Measurements from ENCODE around the gene TBC1D22A. TPM values are rescaled to one million over a fixed set of nuclear protein-coding genes. Genes with fewer than 3 reads are reported as not detected.

TBC1D22A gene
- polyA plus RNA-seq, 1 of the 3 experiments (the other 2 are of a cell fraction): 16.5 TPM

DNA sequence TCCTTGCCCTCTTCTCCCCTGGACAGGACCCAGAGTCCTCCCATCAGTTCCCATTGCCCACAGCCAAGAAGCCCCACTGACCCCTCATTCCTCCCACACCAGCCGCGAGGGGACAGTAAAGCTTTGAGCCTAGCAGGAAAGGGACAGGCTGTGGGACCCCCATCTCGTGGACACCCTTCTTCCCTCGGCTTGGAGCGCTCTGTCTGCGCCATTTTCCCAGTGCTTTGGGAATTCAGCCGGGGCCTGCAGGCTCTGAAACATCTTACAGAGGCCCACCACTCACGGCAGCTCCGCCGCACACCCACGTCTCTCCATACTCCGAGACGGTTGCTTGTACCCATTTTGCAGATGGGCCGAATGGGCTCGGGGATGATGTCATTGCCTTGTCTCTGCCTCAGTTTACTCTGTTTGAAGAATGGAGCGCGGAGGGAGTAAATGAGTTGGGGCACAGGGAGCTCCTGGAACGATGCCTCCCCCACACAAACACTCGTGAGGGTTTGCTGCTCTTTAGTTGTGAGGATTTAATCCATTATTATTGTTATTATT is 447.7 kb downstream of the TBC1D22A start:
- TF ChIP-seq RAD21 (IDR thresholded peaks at IDR 0.05; ENCODE audit: low read length) (no peak), MEF2A (IDR thresholded peaks at IDR 0.05; ENCODE audit: borderline replicate concordance, low read depth) (no peak), EZH2phosphoT487 (IDR thresholded peaks at IDR 0.05; ENCODE audit: borderline replicate concordance, low read depth) (no peak), TEAD4 (IDR thresholded peaks at IDR 0.05; ENCODE audit: borderline replicate concordance, insufficient read depth) (no peak), MXI1 (IDR thresholded peaks at IDR 0.05; ENCODE audit: low read depth, low read length) (no peak), GABPA (IDR thresholded peaks at IDR 0.05; ENCODE audit: low read depth) (no peak), YY1 (IDR thresholded peaks at IDR 0.05; ENCODE audit: low read depth) (no peak), TAF1 (IDR thresholded peaks at IDR 0.05; ENCODE audit: borderline replicate concordance, low read depth, low read length) (no peak), GATA2 (CRISPR knock-in tag; IDR thresholded peaks at IDR 0.05) (no peak), CHD2 (IDR thresholded peaks at IDR 0.05; ENCODE audit: low read length, partially characterized antibody) (no peak), SMC3 (IDR thresholded peaks at IDR 0.05; ENCODE audit: low read depth, low read length) (no peak), ELF1 (IDR thresholded peaks at IDR 0.05) (no peak)
- TF ChIP-seq, protein P1, sequence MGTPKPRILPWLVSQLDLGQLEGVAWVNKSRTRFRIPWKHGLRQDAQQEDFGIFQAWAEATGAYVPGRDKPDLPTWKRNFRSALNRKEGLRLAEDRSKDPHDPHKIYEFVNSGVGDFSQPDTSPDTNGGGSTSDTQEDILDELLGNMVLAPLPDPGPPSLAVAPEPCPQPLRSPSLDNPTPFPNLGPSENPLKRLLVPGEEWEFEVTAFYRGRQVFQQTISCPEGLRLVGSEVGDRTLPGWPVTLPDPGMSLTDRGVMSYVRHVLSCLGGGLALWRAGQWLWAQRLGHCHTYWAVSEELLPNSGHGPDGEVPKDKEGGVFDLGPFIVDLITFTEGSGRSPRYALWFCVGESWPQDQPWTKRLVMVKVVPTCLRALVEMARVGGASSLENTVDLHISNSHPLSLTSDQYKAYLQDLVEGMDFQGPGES (IDR thresholded peaks at IDR 0.05; ENCODE audit: low read depth, low read length): no peak
- TF ChIP-seq, protein P2, sequence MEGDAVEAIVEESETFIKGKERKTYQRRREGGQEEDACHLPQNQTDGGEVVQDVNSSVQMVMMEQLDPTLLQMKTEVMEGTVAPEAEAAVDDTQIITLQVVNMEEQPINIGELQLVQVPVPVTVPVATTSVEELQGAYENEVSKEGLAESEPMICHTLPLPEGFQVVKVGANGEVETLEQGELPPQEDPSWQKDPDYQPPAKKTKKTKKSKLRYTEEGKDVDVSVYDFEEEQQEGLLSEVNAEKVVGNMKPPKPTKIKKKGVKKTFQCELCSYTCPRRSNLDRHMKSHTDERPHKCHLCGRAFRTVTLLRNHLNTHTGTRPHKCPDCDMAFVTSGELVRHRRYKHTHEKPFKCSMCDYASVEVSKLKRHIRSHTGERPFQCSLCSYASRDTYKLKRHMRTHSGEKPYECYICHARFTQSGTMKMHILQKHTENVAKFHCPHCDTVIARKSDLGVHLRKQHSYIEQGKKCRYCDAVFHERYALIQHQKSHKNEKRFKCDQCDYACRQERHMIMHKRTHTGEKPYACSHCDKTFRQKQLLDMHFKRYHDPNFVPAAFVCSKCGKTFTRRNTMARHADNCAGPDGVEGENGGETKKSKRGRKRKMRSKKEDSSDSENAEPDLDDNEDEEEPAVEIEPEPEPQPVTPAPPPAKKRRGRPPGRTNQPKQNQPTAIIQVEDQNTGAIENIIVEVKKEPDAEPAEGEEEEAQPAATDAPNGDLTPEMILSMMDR (IDR thresholded peaks at IDR 0.05): no peak
- H3K27ac ChIP-seq (ENCODE audit: low read depth in 2 of 2, low read length in 1 of 2): no peak overlapping the region
- CTCF ChIA-PET: no interaction called here
- H3K4me1 ChIP-seq (ENCODE audit: control insufficient read depth in 1 of 2, insufficient read depth in 2 of 2, low read depth in 1 of 2, low read length in 1 of 2): no peaks in the 10 kb centered on the region
- no peaks in the 10 kb centered on the region for H3K36me3 ChIP-seq (replicated peaks in 1 of 2; ENCODE audit: control insufficient read depth in 1 of 2, insufficient read depth in 2 of 2, low read length in 1 of 2)
- H3K9me2 ChIP-seq: no peaks in the 10 kb centered on the region
- H3K4me2 ChIP-seq: no peak overlapping the region
- no peak overlapping the region for H3K4me3 ChIP-seq (ENCODE audit: low read depth in 2 of 2, low read length in 1 of 2)
- no peaks in the 10 kb centered on the region for H3K27me3 ChIP-seq (ENCODE audit: insufficient read depth)
- H2AFZ ChIP-seq (ENCODE audit: low read depth): no peak overlapping the region
- POLR2A ChIA-PET: no interaction called here
- no peak overlapping the region for H3K9ac ChIP-seq
- WGBS (ENCODE audit: low lambda C conversion rate): 73% methylated on average over 19 of the region's 19 CpGs
- no peaks in the 10 kb centered on the region for H3K79me2 ChIP-seq (ENCODE audit: insufficient read depth)
- H3F3A ChIP-seq (replicated peaks; ENCODE audit: insufficient read depth): no peaks in the 10 kb centered on the region
- H3K9me3 ChIP-seq: no peaks in the 10 kb centered on the region
- H4K20me1 ChIP-seq (ENCODE audit: insufficient read depth): no peaks in the 10 kb centered on the region
- no peak for DNase-seq

DNA sequence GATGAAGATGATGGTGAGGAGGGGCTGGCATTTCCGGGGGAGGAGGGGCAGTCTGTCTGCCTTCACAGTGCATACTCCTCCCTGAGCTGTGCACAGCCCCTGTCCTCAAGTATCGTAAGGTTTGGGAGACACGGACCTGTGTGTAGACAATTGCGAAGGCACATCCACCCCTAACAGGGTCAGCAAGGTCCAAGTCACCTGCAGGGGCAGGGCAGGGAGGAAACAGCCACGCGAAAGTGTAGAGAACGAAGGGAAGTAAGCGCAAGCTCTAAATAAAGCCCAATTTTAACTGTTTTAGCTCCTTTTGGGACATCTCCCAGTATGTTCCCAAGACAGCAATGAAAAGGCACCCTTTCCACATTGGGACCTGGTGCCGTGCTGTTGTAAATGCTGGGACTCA is 448.2 kb downstream of the TBC1D22A start:
- no peaks in the 10 kb centered on the region for H3K9me3 ChIP-seq
- no peak overlapping the region for H3K27ac ChIP-seq (ENCODE audit: low read depth in 2 of 2, low read length in 1 of 2)
- H3K9me2 ChIP-seq: no peaks in the 10 kb centered on the region
- no peak overlapping the region for H3K4me3 ChIP-seq (ENCODE audit: low read depth in 2 of 2, low read length in 1 of 2)
- ChIA-PET CTCF (no interaction called here), POLR2A (no interaction called here)
- H3K9ac ChIP-seq: no peak overlapping the region
- 83% methylated on average over 9 of the region's 9 CpGs for WGBS (ENCODE audit: low lambda C conversion rate)
- no peaks in the 10 kb centered on the region for H3K36me3 ChIP-seq (replicated peaks in 1 of 2; ENCODE audit: control insufficient read depth in 1 of 2, insufficient read depth in 2 of 2, low read length in 1 of 2)
- H3K27me3 ChIP-seq (ENCODE audit: insufficient read depth): no peaks in the 10 kb centered on the region
- no peak overlapping the region for H2AFZ ChIP-seq (ENCODE audit: low read depth)
- no peaks in the 10 kb centered on the region for H3F3A ChIP-seq (replicated peaks; ENCODE audit: insufficient read depth)
- H4K20me1 ChIP-seq (ENCODE audit: insufficient read depth): no peaks in the 10 kb centered on the region
- no peak for DNase-seq
- H3K79me2 ChIP-seq (ENCODE audit: insufficient read depth): no peaks in the 10 kb centered on the region
- H3K4me1 ChIP-seq (ENCODE audit: control insufficient read depth in 1 of 2, insufficient read depth in 2 of 2, low read depth in 1 of 2, low read length in 1 of 2): no peaks in the 10 kb centered on the region
- TF ChIP-seq MXI1 (IDR thresholded peaks at IDR 0.05; ENCODE audit: low read depth, low read length) (no peak), POLR2AphosphoS5 (IDR thresholded peaks at IDR 0.05; ENCODE audit: low read depth, low read length) (no peak), EP300 (IDR thresholded peaks at IDR 0.05; ENCODE audit: borderline replicate concordance in 1 of 2, low read depth in 1 of 2, low read length in 1 of 2) (no peak), FOXJ3 (CRISPR knock-in tag; IDR thresholded peaks at IDR 0.05) (no peak), MEF2A (IDR thresholded peaks at IDR 0.05; ENCODE audit: borderline replicate concordance, low read depth) (no peak), JUND (IDR thresholded peaks at IDR 0.05) (no peak), RAD21 (IDR thresholded peaks at IDR 0.05; ENCODE audit: low read length) (no peak), RXRA (IDR thresholded peaks at IDR 0.05; ENCODE audit: borderline replicate concordance, low read depth) (no peak), TAF1 (IDR thresholded peaks at IDR 0.05; ENCODE audit: borderline replicate concordance, low read depth, low read length) (no peak), NRF1 (IDR thresholded peaks at IDR 0.05; ENCODE audit: low read depth, low read length) (no peak)
- TF ChIP-seq, protein P3, sequence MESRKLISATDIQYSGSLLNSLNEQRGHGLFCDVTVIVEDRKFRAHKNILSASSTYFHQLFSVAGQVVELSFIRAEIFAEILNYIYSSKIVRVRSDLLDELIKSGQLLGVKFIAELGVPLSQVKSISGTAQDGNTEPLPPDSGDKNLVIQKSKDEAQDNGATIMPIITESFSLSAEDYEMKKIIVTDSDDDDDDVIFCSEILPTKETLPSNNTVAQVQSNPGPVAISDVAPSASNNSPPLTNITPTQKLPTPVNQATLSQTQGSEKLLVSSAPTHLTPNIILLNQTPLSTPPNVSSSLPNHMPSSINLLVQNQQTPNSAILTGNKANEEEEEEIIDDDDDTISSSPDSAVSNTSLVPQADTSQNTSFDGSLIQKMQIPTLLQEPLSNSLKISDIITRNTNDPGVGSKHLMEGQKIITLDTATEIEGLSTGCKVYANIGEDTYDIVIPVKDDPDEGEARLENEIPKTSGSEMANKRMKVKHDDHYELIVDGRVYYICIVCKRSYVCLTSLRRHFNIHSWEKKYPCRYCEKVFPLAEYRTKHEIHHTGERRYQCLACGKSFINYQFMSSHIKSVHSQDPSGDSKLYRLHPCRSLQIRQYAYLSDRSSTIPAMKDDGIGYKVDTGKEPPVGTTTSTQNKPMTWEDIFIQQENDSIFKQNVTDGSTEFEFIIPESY (IDR thresholded peaks at IDR 0.05; ENCODE audit: borderline replicate concordance, low read depth): no peak
- no peak overlapping the region for H3K4me2 ChIP-seq
